Measurements from ENCODE around the gene MTR. TPM values are rescaled to one million over a fixed set of nuclear protein-coding genes. Genes with fewer than 3 reads are reported as not detected.

MTR gene
- total and polyA plus RNA-seq, 9 of the 15 experiments (the other 6 are each of a cell fraction or from before 2014, with no cell fraction given), result 3.4 to 44.3 (median 20.3) TPM

- intact Hi-C loops (cut with micrococcal nuclease) (no loop called here), in situ Hi-C loops (cut with MboI) (no loop called here)
- Histone ChIP-seq H3K27me3 (ENCODE audit: control insufficient read depth in 2 of 2, insufficient read depth in 2 of 2, low read length in 2 of 2) (peaks cover 3 to 17% of the 10 kb centered on the region in 2 experiments; a peak in 2 of 5 replicates), H3K9ac (ENCODE audit: insufficient read depth in 1 of 2, low read depth in 2 of 2, low read length in 2 of 2) (no peak overlapping the region), H3K4me1 (replicated peaks in 1 of 2; ENCODE audit: control insufficient read depth in 2 of 2, insufficient read depth in 2 of 2, low read length in 2 of 2) (peaks cover 0 to 3% of the 10 kb centered on the region in 2 experiments; a peak in 1 of 5 replicates), H3K4me2 (ENCODE audit: insufficient read depth, low read length) (no peak overlapping the region), H4K20me1 (replicated peaks; ENCODE audit: control insufficient read depth, insufficient read depth, low read length) (no peaks in the 10 kb centered on the region), H2AFZ (ENCODE audit: low read depth, low read length) (no peak overlapping the region), H3K4me3 (no peak overlapping the region), H3K9me3 (replicated peaks; ENCODE audit: control insufficient read depth, insufficient read depth, low read depth, low read length) (no peaks in the 10 kb centered on the region), H3K27ac (ENCODE audit: extremely low read depth, low read depth, low read length) (no peak overlapping the region), H3K9me1 (ENCODE audit: control insufficient read depth, insufficient read depth, low read length) (no peaks in the 10 kb centered on the region), H3K79me2 (ENCODE audit: control insufficient read depth, insufficient read depth, low read length) (no peaks in the 10 kb centered on the region), H3K36me3 (ENCODE audit: control insufficient read depth, insufficient read depth, low read length) (no peaks in the 10 kb centered on the region)
- 8% methylated on average over 2 of the region's 2 CpGs for WGBS (ENCODE audit: insufficient coverage, low coverage, missing lambda C conversion rate)
- ChIA-PET CTCF (ENCODE audit: low intra/inter-chr PET ratio) (no interaction called here), POLR2A (interaction anchor here (1.6 kb wide), 1 partner anchor 9 kb away, joined by 5 read pairs; the partner anchor contains the start of gene MTR)
- DNase-seq (ENCODE audit: extremely low read depth in 1 of 4, low spot score in 3 of 4) (no peak), FAIRE-seq (no peak), ATAC-seq (no peak; the same call in 2 of the 3 replicates)
- BruUV-seq (replicated peaks), result no TSS peak
- TF ChIP-seq ZNF740 (CRISPR knock-in tag; IDR thresholded peaks at IDR 0.05) (no peak), ZNF740 (tag; IDR thresholded peaks at IDR 0.05) (no peak), NR3C1 (CRISPR knock-in tag; IDR thresholded peaks at IDR 0.05) (no peak), NFE2L1 (tag; IDR thresholded peaks at IDR 0.05; ENCODE audit: borderline replicate concordance, low read depth) (no peak), E2F8 (IDR thresholded peaks at IDR 0.05; ENCODE audit: low read depth, partially characterized antibody) (no peak), TRIM25 (IDR thresholded peaks at IDR 0.05; ENCODE audit: borderline replicate concordance) (no peak), CHD2 (IDR thresholded peaks at IDR 0.05; ENCODE audit: low read depth, low read length) (no peak), ZNF140 (CRISPR knock-in tag; IDR thresholded peaks at IDR 0.05) (no peak), CAMTA2 (CRISPR knock-in tag; conservative IDR thresholded peaks at IDR 0.05) (no peak), U2AF1 (optimal IDR thresholded peaks at IDR 0.05; ENCODE audit: low read depth, low read length) (no peak), SOX6 (IDR thresholded peaks at IDR 0.05) (no peak), CREB5 (CRISPR knock-in tag; IDR thresholded peaks at IDR 0.05) (no peak), FOXP1 (CRISPR knock-in tag; IDR thresholded peaks at IDR 0.05) (no peak), ETS2 (tag; IDR thresholded peaks at IDR 0.05; ENCODE audit: borderline replicate concordance, poor library complexity, severe bottlenecking) (no peak)
- TF ChIP-seq, protein P1, sequence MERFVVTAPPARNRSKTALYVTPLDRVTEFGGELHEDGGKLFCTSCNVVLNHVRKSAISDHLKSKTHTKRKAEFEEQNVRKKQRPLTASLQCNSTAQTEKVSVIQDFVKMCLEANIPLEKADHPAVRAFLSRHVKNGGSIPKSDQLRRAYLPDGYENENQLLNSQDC (CRISPR knock-in tag; IDR thresholded peaks at IDR 0.05), result no peak
These were observed 9.6 kb upstream of the MTR start for GRCh38 chr1:236785477-236785876.

All from K562 (cell line).